MM.1S (cell line): Measurements from ENCODE around the gene PEX19.

Source experiments
- DNase-seq: peaks from one replicate; pipeline ENCODE4 v3.0.0-alpha.2; 2015
- H2AFZ ChIP-seq: fragments of 300-600 bp; sonication (generic); 2 replicates; pipeline ENCODE4 v1.6.0; 2016; ENCODE audit warnings: antibody characterized with exemption, low read length
- H3F3A ChIP-seq: fragments of 300-600 bp; sonication (generic); 2 replicates; pipeline ENCODE4 v1.6.1; 2016; ENCODE audit warnings: mild to moderate bottlenecking, antibody characterized with exemption, low read length, moderate library complexity, mixed read lengths; ENCODE audit not compliant: insufficient read depth
- H3K27ac ChIP-seq: fragments of 300-600 bp; sonication (generic); 2 replicates; pipeline ENCODE4 v1.5.1; 2016; ENCODE audit warnings: mild to moderate bottlenecking, low read length
- H3K27me3 ChIP-seq: fragments of 300-600 bp; sonication (generic); replicated peaks from 2 replicates; pipeline ENCODE4 v1.6.0; 2016; ENCODE audit warnings: low read length; ENCODE audit not compliant: insufficient read depth
- H3K36me3 ChIP-seq: fragments of 300-600 bp; sonication (generic); replicated peaks from 2 replicates; pipeline ENCODE4 v1.6.1; 2016; ENCODE audit warnings: mild to moderate bottlenecking, low read length, mixed read lengths; ENCODE audit not compliant: insufficient read depth
- H3K4me1 ChIP-seq: fragments of 300-600 bp; sonication (generic); 2 replicates; pipeline ENCODE4 v1.6.1; 2016; ENCODE audit warnings: low read length, mixed read lengths
- H3K4me2 ChIP-seq: fragments of 300-600 bp; sonication (generic); 2 replicates; pipeline ENCODE4 v1.6.0; 2016; ENCODE audit warnings: low read depth, low read length
- H3K4me3 ChIP-seq: fragments of 300-600 bp; sonication (generic); 2 replicates; pipeline ENCODE4 v1.5.1; 2016; ENCODE audit warnings: low read length, mixed read lengths
- H3K79me2 ChIP-seq: fragments of 300-600 bp; sonication (generic); 2 replicates; pipeline ENCODE4 v1.6.1; 2016; ENCODE audit warnings: mixed run types, low read length, mixed read lengths
- H3K9ac ChIP-seq: fragments of 300-600 bp; sonication (generic); 2 replicates; pipeline ENCODE4 v1.6.1; 2016; ENCODE audit warnings: low read length, mixed read lengths
- H3K9me2 ChIP-seq: fragments of 300-600 bp; sonication (generic); replicated peaks from 2 replicates; pipeline ENCODE4 v1.6.1; 2016; ENCODE audit warnings: mild to moderate bottlenecking, low read length, mixed read lengths; ENCODE audit not compliant: insufficient read depth
- H3K9me3 ChIP-seq: fragments of 300-600 bp; sonication (generic); replicated peaks from 2 replicates; pipeline ENCODE4 v1.6.1; 2016; ENCODE audit warnings: mild to moderate bottlenecking, low read length, mixed read lengths; ENCODE audit not compliant: insufficient read depth
- H4K20me1 ChIP-seq: fragments of 300-600 bp; sonication (generic); 2 replicates; pipeline ENCODE4 v1.6.1; 2016; ENCODE audit warnings: mild to moderate bottlenecking, low read length, moderate library complexity, mixed read lengths; ENCODE audit not compliant: insufficient read depth
- EZH2 ChIP-seq: fragments of 300-600 bp; sonication (generic); optimal IDR thresholded peaks from 2 replicates; pipeline ENCODE3; 2017; ENCODE audit warnings: low read depth, mild to moderate bottlenecking, antibody characterized with exemption, low read length, mixed read lengths
- EZH2phosphoT487 ChIP-seq: fragments of 300-600 bp; sonication (generic); IDR thresholded peaks from 2 replicates; pipeline ENCODE4 v1.6.1; 2018; ENCODE audit warnings: antibody characterized with exemption, low read length
- TF ChIP-seq, protein P1 (sequence below): fragments of 300-600 bp; sonication (generic); IDR thresholded peaks from 2 replicates; pipeline ENCODE4 v1.5.1; 2016; ENCODE audit warnings: antibody characterized with exemption, low read length, mixed read lengths

PEX19 gene

DNA sequence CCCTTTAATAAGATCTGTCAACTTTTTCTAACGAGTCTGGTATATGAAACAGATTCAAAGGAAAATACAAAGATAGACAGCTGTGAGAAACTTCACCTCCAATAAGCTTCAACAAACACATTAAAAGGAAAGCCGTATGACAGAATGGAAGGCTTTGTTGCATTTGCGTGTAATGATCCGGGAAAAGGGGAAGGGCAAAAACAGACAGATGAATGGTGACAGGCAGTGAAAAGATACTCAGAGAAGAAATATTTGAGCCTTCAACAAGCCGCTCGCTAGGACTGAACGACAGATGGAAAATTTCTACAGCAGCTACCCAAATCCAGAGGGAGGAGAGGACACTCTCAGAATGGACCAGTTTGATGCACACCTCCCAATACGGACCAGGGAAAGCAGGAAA is 43.3 kb upstream of the PEX19 start:
- H4K20me1 ChIP-seq = no peaks in the 10 kb centered on the region
- TF ChIP-seq, protein P1, sequence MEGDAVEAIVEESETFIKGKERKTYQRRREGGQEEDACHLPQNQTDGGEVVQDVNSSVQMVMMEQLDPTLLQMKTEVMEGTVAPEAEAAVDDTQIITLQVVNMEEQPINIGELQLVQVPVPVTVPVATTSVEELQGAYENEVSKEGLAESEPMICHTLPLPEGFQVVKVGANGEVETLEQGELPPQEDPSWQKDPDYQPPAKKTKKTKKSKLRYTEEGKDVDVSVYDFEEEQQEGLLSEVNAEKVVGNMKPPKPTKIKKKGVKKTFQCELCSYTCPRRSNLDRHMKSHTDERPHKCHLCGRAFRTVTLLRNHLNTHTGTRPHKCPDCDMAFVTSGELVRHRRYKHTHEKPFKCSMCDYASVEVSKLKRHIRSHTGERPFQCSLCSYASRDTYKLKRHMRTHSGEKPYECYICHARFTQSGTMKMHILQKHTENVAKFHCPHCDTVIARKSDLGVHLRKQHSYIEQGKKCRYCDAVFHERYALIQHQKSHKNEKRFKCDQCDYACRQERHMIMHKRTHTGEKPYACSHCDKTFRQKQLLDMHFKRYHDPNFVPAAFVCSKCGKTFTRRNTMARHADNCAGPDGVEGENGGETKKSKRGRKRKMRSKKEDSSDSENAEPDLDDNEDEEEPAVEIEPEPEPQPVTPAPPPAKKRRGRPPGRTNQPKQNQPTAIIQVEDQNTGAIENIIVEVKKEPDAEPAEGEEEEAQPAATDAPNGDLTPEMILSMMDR = no peak
- no peak for TF ChIP-seq EZH2
- TF ChIP-seq EZH2phosphoT487 = no peak
- H3K4me1 ChIP-seq = no peaks in the 10 kb centered on the region
- H3K36me3 ChIP-seq = peaks cover 27% of the 10 kb centered on the region; the same call in 1 of the 2 replicates
- H3K4me3 ChIP-seq = no peak overlapping the region
- H3K9me2 ChIP-seq = no peaks in the 10 kb centered on the region
- no peaks in the 10 kb centered on the region for H3K27me3 ChIP-seq
- no peak overlapping the region for H3K27ac ChIP-seq
- no peak overlapping the region for H3K9ac ChIP-seq
- no peaks in the 10 kb centered on the region for H3K9me3 ChIP-seq
- H2AFZ ChIP-seq = no peak overlapping the region
- DNase-seq = no peak
- H3F3A ChIP-seq = no peaks in the 10 kb centered on the region
- H3K4me2 ChIP-seq = no peak overlapping the region
- 0 out of 2 replicates have a peak, but pooled peaks cover 9% of the 10 kb centered on the region for H3K79me2 ChIP-seq

DNA sequence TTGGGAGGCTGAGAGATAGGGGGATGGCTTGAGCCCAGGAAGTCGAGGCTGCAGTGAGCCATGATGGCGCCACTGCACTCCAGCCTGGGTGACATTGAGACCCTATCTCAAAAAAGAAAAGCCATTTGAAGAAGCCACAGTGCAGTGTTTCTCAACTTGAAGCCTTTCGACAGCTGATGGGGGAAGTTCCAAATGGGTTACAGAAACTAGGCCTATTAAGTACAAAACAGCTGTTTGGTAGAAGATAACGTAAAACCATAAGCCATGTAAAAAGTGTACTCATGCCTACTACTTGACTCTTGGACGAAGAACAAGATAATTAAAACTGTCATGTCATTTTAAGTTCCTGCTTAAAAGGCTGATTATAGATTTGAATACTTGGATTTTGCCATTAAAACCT is 41.5 kb upstream of the PEX19 start:
- Histone ChIP-seq H3K27me3 (no peaks in the 10 kb centered on the region), H4K20me1 (no peaks in the 10 kb centered on the region), H3K9me2 (no peaks in the 10 kb centered on the region), H3K4me3 (no peak overlapping the region), H3K79me2 (peaks cover 15% of the 10 kb centered on the region), H3K9me3 (no peaks in the 10 kb centered on the region), H3K27ac (no peak overlapping the region), H3K36me3 (peaks cover 27% of the 10 kb centered on the region; the same call in 1 of the 2 replicates), H3K4me2 (no peak overlapping the region), H3K4me1 (no peaks in the 10 kb centered on the region), H3K9ac (no peak overlapping the region), H2AFZ (no peak overlapping the region), H3F3A (no peaks in the 10 kb centered on the region)
- no peak for TF ChIP-seq EZH2phosphoT487
- TF ChIP-seq, protein P1 = no peak
- no peak for DNase-seq

DNA sequence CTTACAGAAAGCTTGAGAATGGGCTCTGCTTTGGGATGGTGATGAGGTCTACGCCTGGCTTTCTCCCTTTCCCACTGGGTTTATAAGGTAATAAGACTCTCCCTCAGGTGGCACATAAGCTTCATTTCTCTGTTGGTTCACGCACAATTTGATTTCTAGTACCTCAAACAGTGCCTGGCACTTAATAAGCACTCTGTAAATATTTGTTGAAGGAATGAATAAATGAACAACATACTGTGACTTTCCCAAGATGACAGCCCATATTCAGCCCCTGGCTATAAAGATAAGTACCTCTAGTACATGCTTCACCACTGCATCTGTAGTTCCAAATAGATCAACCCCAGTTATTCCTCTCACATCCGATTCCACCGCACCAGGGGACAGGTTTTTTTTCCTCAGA is 40.3 kb upstream of the PEX19 start:
- no peak for TF ChIP-seq EZH2phosphoT487
- TF ChIP-seq EZH2 = no peak
- TF ChIP-seq, protein P1 = no peak
- H3K9me3 ChIP-seq = no peaks in the 10 kb centered on the region

More for the DNA sequence above, 40.3 kb upstream of the PEX19 start:
- Histone ChIP-seq H3K27me3 (no peaks in the 10 kb centered on the region), H3F3A (no peaks in the 10 kb centered on the region), H3K4me3 (no peak overlapping the region), H3K4me1 (no peaks in the 10 kb centered on the region), H3K27ac (no peak overlapping the region), H3K36me3 (peaks cover 23% of the 10 kb centered on the region; the same call in 1 of the 2 replicates), H3K4me2 (no peak overlapping the region), H2AFZ (no peak overlapping the region), H3K79me2 (peaks cover 27% of the 10 kb centered on the region), H4K20me1 (no peaks in the 10 kb centered on the region), H3K9ac (no peak overlapping the region), H3K9me2 (no peaks in the 10 kb centered on the region)
- DNase-seq = no peak
